ENCODE results near the gene CDKL1. TPM values are rescaled to one million over a fixed set of nuclear protein-coding genes. Genes with fewer than 3 reads are reported as not detected.
A peak's percentile ranks its signal among the peaks of the same experiment; 100 is the strongest.

Gene CDKL1
- polyA plus RNA-seq, 3 donors = 1.2 to 2.5 (median 1.3) TPM

DNA sequence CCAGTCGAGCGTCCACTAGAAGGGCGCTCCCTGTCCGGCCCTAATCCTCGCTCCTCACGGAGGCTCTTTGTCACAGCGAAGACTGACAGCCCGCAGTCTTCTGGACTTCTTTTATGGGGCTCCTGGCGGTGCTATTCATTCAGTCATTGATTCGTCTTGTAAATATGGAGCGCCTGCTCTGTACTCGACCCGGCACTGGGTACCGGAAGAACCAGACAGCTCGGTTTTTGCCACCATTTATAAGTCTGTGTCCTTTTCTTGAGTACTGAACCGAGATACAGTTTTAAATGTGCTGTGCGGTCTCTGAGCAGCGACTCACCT is 84.0 kb downstream of the CDKL1 start:
- TF ChIP-seq, protein P1, sequence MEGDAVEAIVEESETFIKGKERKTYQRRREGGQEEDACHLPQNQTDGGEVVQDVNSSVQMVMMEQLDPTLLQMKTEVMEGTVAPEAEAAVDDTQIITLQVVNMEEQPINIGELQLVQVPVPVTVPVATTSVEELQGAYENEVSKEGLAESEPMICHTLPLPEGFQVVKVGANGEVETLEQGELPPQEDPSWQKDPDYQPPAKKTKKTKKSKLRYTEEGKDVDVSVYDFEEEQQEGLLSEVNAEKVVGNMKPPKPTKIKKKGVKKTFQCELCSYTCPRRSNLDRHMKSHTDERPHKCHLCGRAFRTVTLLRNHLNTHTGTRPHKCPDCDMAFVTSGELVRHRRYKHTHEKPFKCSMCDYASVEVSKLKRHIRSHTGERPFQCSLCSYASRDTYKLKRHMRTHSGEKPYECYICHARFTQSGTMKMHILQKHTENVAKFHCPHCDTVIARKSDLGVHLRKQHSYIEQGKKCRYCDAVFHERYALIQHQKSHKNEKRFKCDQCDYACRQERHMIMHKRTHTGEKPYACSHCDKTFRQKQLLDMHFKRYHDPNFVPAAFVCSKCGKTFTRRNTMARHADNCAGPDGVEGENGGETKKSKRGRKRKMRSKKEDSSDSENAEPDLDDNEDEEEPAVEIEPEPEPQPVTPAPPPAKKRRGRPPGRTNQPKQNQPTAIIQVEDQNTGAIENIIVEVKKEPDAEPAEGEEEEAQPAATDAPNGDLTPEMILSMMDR (IDR thresholded peaks at IDR 0.05) = no peak
- H3K4me3 Mint-ChIP-seq = peak overlapping the region; percentile 89
- Histone ChIP-seq H3K9ac (ENCODE audit: insufficient read depth, low read length, poor library complexity, severe bottlenecking) (peak overlapping the region; percentile 70), H3K27ac (ENCODE audit: low read depth in 1 of 2, low read length in 2 of 2) (peak overlapping the region; percentile 46 to 89), H3K4me3 (replicated peaks in 1 of 3; ENCODE audit: low read depth in 2 of 3, low read length in 3 of 3) (peak overlapping the region; percentile 69 to 91 (median 72)), H3K36me3 (replicated peaks in 1 of 2; ENCODE audit: control insufficient read depth in 1 of 2, insufficient read depth in 2 of 2, low read length in 2 of 2) (peaks cover 0 to 6% of the 10 kb centered on the region in 2 donors), H4K20me1 (ENCODE audit: insufficient read depth, low read length) (peaks cover 11% of the 10 kb centered on the region), H3K4me2 (replicated peaks; ENCODE audit: extremely low read depth, low read length, poor library complexity, severe bottlenecking) (peak overlapping the region; percentile 93), H2AFZ (ENCODE audit: insufficient read depth, low read depth, low read length, poor library complexity, severe bottlenecking) (peak overlapping the region; percentile 97), H3K9me3 (replicated peaks in 1 of 2; ENCODE audit: control insufficient read depth in 1 of 2, insufficient read depth in 1 of 2, low read length in 2 of 2) (no peaks in the 10 kb centered on the region), H3K4me1 (ENCODE audit: control insufficient read depth in 1 of 2, insufficient read depth in 2 of 2, low read length in 2 of 2) (peaks cover 18 to 25% of the 10 kb centered on the region in 2 donors), H3K79me2 (ENCODE audit: insufficient read depth, low read length) (peaks cover 32% of the 10 kb centered on the region), H3K27me3 (ENCODE audit: control insufficient read depth in 2 of 2, insufficient read depth in 2 of 2, low read length in 2 of 2) (no peaks in the 10 kb centered on the region)
- H3K27ac Mint-ChIP-seq = peak overlapping the region; percentile 83 to 96 (median 86)
- WGBS (ENCODE audit: insufficient coverage) = 0% methylated on average over 15 of the region's 18 CpGs
- intact Hi-C loops (cut with micrococcal nuclease) = loop anchor here in 1 of 2 donors (5.0 to 10.0 kb wide), 2 partner anchors 78 to 220 kb away; partner anchors contain the start of genes MAP4K5 and SOS2
- H3K27me3 Mint-ChIP-seq (ENCODE audit: low read depth in 3 of 3) = peaks cover 0 to 3% (median 0%) of the 10 kb centered on the region in 3 donors
- DNase-seq = no peak
- H3K36me3 Mint-ChIP-seq = peaks cover 13 to 15% of the 10 kb centered on the region in 2 donors
- H3K4me1 Mint-ChIP-seq = peaks cover 21% of the 10 kb centered on the region
- peaks cover 0 to 6% (median 2%) of the 10 kb centered on the region in 7 donors for H3K9me3 Mint-ChIP-seq

DNA sequence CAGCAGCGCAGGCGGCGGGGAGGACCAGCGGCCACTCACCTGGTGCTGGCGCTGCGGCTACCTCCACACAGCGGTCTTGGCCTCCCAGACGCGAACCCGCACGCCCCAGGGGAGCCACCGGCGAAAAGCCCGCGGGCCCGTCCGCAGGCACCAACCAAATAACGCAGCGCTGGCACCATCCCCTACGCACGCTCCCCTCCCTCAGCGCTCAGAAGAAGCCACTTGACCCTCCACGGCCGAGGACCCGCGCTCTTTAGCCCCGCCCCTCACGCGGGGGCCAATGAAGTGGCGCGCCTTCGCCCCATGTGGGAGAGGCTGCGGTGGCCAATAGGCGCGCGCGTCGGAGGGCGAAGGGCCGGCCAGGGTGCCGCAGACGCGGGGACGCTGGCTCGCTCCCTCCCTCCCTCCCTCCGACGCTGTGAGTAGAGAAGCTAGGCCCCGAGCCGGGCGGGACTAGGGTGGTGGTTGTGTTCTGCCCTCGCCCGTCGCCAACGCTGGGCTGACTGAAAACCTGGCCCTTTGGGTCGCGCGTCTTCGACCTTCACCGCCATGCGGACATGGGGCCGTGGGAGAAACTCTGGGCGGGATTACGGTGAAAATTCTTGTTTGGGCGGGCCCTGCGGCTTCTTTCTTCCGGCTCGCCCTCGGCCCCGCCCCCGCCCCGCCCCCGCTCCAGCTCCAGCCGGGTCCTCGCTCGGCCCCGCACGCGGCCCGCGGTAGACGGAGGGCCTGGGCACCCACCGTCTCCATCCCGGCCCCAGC is 84.5 kb downstream of the CDKL1 start, which contains the start of the genes DMAC2L and L2HGDH:
DMAC2L (plus strand) TSS at position 353 of the 762 bp plus-strand sequence. CDS start 9,164 bp downstream, outside the sequence.
L2HGDH (minus strand) TSS at position 258 of the 762 bp plus-strand sequence; CDS start at position 179, 79 bp downstream.
- DNase-seq = peak; percentile 87 to 88 (median 87)
- no peaks in the 10 kb centered on the region for H3K9me3 ChIP-seq (replicated peaks in 1 of 2; ENCODE audit: control insufficient read depth in 1 of 2, insufficient read depth in 1 of 2, low read length in 2 of 2)
- H4K20me1 ChIP-seq (ENCODE audit: insufficient read depth, low read length) = peaks cover 6% of the 10 kb centered on the region
- peak within 1 kb of the TSS; percentile 70 for H3K9ac ChIP-seq (ENCODE audit: insufficient read depth, low read length, poor library complexity, severe bottlenecking)
- intact Hi-C loops (cut with micrococcal nuclease) = loop anchor here in 1 of 2 donors (5.0 to 10.0 kb wide), 2 partner anchors 77 to 220 kb away; partner anchors contain the start of genes MAP4K5 and SOS2
- peaks cover 0 to 6% (median 2%) of the 10 kb centered on the region in 7 donors for H3K9me3 Mint-ChIP-seq
- peaks cover 18 to 25% of the 10 kb centered on the region in 2 donors for H3K4me1 ChIP-seq (ENCODE audit: control insufficient read depth in 1 of 2, insufficient read depth in 2 of 2, low read length in 2 of 2)
- H3K4me3 Mint-ChIP-seq = peak within 1 kb of the TSS; percentile 89 to 96
- H3K27me3 Mint-ChIP-seq (ENCODE audit: low read depth in 3 of 3) = peaks cover 0 to 3% (median 0%) of the 10 kb centered on the region in 3 donors
- peaks cover 34% of the 10 kb centered on the region for H3K79me2 ChIP-seq (ENCODE audit: insufficient read depth, low read length)
- peak within 1 kb of the TSS; percentile 69 to 91 (median 72) for H3K4me3 ChIP-seq (replicated peaks in 1 of 3; ENCODE audit: low read depth in 2 of 3, low read length in 3 of 3)
- H3K27me3 ChIP-seq (ENCODE audit: control insufficient read depth in 2 of 2, insufficient read depth in 2 of 2, low read length in 2 of 2) = no peaks in the 10 kb centered on the region
- WGBS (ENCODE audit: insufficient coverage) = under 1% methylated on average over 75 of the region's 83 CpGs
- peaks cover 21% of the 10 kb centered on the region for H3K4me1 Mint-ChIP-seq
- TF ChIP-seq, protein P1 (IDR thresholded peaks at IDR 0.05) = no peak
- peak within 1 kb of the TSS; percentile 88 to 89 for H3K27ac ChIP-seq (ENCODE audit: low read depth in 1 of 2, low read length in 2 of 2)
- H3K27ac Mint-ChIP-seq = peak within 1 kb of the TSS; percentile 88 to 98 (median 96)
- peaks cover 13 to 15% of the 10 kb centered on the region in 2 donors for H3K36me3 Mint-ChIP-seq
- H3K4me2 ChIP-seq (replicated peaks; ENCODE audit: extremely low read depth, low read length, poor library complexity, severe bottlenecking) = peak within 1 kb of the TSS; percentile 93
- H2AFZ ChIP-seq (ENCODE audit: insufficient read depth, low read depth, low read length, poor library complexity, severe bottlenecking) = peak within 1 kb of the TSS; percentile 97
- peaks cover 0 to 6% of the 10 kb centered on the region in 2 donors for H3K36me3 ChIP-seq (replicated peaks in 1 of 2; ENCODE audit: control insufficient read depth in 1 of 2, insufficient read depth in 2 of 2, low read length in 2 of 2)
